Loucy (cell line): ENCODE measurements around the gene USP1.

Experiments used
- EZH2phosphoT487 ChIP-seq: fragments of 200-600 bp; IDR thresholded peaks from 2 replicates; pipeline ENCODE4 v1.6.1; 2018; ENCODE audit warnings: antibody characterized with exemption, mild to moderate bottlenecking, moderate library complexity, borderline replicate concordance
- TF ChIP-seq, protein P1 (sequence below): fragments of 200-600 bp; sonication (generic); conservative IDR thresholded peaks from 2 replicates; pipeline ENCODE4 v1.5.1; 2014; ENCODE audit warnings: mild to moderate bottlenecking, antibody characterized with exemption, low read length

DNA sequence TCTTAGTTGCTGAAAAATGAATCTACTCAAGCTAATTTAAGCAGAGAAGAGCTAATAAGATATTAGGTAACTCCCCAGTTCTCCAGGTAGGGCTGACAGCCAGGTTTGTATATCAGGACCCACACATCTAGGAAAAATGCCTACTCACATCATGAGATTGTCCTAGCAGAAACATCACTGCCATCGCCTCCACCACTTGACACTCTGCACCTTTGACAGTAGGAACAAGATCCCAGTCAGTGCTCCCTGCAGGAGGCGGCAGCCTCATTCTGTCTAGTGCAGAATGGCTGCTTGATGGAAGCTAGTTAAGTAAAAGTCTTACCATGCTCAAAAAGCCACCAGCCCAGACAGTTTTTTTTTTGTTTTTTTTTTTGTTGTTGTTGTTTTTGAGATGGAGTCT is 31.6 kb upstream of the USP1 start:
- TF ChIP-seq, protein P1, sequence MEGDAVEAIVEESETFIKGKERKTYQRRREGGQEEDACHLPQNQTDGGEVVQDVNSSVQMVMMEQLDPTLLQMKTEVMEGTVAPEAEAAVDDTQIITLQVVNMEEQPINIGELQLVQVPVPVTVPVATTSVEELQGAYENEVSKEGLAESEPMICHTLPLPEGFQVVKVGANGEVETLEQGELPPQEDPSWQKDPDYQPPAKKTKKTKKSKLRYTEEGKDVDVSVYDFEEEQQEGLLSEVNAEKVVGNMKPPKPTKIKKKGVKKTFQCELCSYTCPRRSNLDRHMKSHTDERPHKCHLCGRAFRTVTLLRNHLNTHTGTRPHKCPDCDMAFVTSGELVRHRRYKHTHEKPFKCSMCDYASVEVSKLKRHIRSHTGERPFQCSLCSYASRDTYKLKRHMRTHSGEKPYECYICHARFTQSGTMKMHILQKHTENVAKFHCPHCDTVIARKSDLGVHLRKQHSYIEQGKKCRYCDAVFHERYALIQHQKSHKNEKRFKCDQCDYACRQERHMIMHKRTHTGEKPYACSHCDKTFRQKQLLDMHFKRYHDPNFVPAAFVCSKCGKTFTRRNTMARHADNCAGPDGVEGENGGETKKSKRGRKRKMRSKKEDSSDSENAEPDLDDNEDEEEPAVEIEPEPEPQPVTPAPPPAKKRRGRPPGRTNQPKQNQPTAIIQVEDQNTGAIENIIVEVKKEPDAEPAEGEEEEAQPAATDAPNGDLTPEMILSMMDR: no peak
- TF ChIP-seq EZH2phosphoT487: no peak
